GM19328 (cell line): ENCODE data around the gene ABCC9.

ENCODE experiments used
- ATAC-seq: cut with Tn5 transposase; IDR thresholded peaks from one replicate; pipeline ENCODE4 v1.9.1; 2021; ENCODE audit warnings: mild to moderate bottlenecking, moderate library complexity; ENCODE audit not compliant: unreplicated experiment

Gene ABCC9

GRCh38 chr12:21940549-21941505 is at the start of gene ABCC9:
Gene ABCC9 (minus strand): TSS chr12:21941426. CDS start chr12:21936674, 4,752 bp downstream.
- ATAC-seq = no peak

- ATAC-seq = no peak
Observed at GRCh38 chr12:21989819-21990412, 48.7 kb upstream of the ABCC9 start.

DNA sequence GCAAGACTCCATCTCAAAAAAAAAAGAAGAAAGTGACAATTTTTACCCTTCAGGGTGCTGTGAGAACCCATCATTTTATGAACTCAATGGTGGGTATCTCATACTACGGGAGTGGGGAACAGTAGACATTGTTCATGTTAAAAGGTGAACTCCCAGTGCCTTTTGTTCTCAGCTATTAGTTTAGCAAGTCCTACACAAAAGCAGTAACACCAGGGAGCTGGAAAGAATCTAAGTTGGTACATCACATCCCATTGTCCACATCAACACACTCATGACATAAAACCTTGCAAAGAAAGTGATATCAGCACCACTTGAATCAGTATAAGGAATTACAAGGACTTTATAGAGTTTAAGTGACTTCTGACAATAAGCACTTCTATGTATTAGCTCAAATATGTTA is 47.4 kb upstream of the ABCC9 start:
- ATAC-seq = no peak

- ATAC-seq = no peak
Observed at GRCh38 chr12:21987755-21988154, 46.5 kb upstream of the ABCC9 start.

DNA sequence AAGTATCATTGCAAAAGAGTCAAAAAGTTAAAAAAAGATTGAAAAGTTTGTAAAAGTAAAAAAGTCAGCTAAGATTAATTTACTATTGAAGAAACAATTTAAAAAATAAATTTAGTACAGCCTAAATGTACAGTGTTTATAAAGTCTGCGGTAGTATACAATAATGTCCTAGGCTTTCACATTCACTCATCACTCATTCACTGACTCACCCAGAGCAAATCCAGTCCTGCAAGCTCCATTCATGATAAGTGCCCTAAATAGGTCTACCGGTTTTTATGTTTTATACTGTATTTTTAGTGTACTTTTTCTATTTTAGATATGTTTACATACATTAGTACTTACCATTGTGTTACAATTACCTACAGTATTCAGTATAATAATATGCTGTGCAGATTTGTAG is 43.9 kb upstream of the ABCC9 start:
- no peak for ATAC-seq

GRCh38 chr12:21984375-21984774 is 43.1 kb upstream of the ABCC9 start:
- no peak for ATAC-seq

GRCh38 chr12:21983095-21983494 is 41.9 kb upstream of the ABCC9 start:
- ATAC-seq = no peak

- no peak for ATAC-seq
Observed at GRCh38 chr12:21980544-21980943, 39.3 kb upstream of the ABCC9 start.

- no peak for ATAC-seq
Observed at GRCh38 chr12:21975293-21975692, 34.1 kb upstream of the ABCC9 start.

GRCh38 chr12:21973221-21973620 is 32.0 kb upstream of the ABCC9 start:
- no peak for ATAC-seq

- ATAC-seq = no peak
Observed at GRCh38 chr12:21972055-21972454, 30.8 kb upstream of the ABCC9 start.

DNA sequence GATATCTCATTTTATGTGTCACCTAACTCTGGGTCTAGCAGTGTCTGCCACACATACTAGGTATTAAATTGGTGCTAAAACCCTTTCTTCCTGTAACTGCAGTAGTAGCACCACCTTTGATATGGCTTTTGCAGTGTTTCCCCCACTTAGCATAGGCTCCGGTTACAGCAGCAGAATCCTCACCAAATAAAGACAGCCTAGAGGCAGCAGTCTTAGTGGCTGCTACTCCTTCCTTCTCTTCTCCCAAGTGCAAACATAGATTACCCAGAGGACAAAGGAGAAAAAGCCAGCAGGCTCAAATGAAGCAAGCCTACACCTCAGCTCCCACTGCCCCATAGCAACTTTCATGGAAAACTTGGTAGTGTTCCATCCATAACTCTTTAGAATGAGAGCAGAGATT is 30.1 kb upstream of the ABCC9 start:
- no peak for ATAC-seq

DNA sequence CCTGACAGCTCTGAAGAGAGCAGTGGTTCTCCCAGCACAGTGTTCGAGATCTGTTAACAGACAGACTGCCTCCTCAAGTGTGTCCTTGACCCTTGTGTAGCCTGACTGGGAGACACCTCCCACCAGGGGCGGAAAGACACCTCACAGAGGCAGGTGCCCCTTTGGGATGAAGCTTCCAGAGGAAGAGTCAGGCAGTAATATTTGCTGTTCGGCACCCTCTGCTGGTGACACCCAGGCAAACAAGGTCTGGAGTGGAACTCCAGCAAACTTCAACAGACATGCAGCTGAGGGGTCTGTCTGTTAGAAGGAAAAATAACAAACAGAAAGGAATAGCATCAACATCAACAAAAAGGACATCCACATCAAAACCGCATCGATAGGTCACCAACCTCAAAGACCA is 21.6 kb upstream of the ABCC9 start:
- ATAC-seq = no peak

DNA sequence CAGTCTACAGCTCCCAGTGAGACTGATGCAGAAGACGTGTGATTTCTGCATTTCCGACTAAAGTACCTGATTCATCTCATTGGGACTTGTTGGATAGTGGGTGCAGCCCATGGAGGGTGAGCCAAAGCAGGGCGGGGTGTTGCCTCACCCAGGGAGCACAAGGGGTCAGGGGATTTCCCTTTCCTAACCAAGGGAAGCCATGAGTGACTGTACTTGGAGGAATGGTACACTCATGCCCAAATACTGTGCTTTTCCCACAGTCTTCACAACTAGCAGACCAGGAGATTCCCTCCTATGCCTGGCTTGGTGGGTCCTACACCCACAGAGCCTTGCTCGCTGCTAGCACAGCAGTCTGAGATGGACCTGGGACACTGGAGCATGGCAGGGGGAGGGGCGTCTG is 21.0 kb upstream of the ABCC9 start:
- no peak for ATAC-seq

DNA sequence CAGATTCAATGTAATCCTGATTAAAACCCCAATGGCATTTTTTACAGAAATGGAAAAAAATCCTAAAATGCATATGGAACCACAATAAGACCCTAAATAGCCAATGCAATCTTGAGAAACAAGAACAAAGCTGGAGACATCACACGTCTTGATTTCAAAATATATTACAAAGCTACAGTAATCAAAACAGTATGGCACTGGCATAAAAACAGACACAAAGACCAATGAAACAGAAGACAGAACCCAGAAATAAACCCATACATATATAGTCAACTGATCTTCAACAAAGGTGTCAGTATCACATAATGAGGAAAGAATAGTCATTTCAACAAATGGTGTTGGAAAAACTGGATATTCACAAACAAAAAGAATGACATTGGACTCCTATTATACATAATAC is 9.4 kb upstream of the ABCC9 start:
- ATAC-seq = no peak

GRCh38 chr12:21949036-21949435 is 7.8 kb upstream of the ABCC9 start:
- ATAC-seq = no peak

- ATAC-seq = no peak
Observed at GRCh38 chr12:21946983-21947382, 5.8 kb upstream of the ABCC9 start.

- no peak for ATAC-seq
Observed at GRCh38 chr12:21945002-21945401, 3.8 kb upstream of the ABCC9 start.

- no peak for ATAC-seq
Observed at GRCh38 chr12:21942377-21942703, 1.1 kb upstream of the ABCC9 start.

DNA sequence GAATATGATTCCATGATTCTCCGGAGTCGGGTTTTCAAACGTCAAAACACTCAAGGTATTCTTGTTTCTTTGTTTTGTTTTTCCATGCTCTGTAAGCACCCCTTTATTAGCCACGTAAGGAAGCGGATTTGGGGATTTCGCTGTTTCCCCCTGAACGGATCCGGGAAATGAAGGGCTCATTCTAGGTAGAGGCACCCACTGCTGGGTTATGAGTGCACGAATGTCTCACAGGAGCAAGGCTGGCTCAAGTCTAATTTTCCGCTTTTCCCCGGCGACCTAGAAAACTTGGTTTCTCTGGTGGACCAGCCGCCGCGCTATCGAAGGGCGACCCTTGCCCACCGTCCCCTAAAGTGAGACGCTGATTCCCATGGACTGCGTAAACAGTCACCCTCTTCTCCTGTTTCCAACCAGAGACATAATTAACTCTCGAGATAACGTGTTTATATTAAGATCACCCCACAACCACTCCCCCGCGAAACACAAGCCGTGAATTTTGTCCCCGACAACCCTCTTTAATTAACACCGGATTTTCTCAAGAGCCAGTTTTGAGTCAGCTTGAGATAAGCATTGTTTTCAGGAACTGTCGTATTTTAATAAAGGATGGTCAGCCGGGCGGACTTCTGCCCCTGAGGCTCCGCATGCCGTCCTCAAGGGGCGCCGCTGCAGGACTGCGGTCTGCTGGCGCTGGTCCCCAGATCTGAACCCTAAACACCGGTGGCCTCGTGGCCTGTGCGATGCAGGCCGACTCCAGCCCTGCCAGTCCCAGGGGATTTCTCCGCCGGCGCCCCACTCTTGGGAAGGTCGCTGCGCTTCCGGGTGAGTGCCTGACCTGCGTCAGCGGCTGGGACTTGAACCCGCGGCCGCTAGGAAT is 515 bp upstream of the ABCC9 start:
- ATAC-seq = no peak

DNA sequence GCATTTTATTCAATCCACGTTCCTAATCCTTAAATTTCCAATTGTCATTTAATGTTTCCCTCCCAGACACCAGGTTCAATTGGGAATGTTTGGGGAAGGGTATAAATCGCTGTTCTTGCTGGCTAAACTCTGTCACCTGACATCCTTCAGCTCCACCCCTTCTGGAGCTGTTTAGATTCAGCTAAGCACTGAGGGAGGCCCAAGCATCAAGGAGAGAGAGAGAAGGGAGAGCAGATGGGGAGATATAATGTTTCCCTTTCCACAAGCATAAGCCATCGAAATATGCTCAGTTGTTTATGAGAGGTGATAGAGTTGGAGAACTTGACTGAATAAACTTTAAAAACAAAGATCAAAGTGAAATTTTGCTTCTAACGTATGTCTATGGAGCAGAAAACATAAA is 1.8 kb downstream of the ABCC9 start:
- no peak for ATAC-seq

DNA sequence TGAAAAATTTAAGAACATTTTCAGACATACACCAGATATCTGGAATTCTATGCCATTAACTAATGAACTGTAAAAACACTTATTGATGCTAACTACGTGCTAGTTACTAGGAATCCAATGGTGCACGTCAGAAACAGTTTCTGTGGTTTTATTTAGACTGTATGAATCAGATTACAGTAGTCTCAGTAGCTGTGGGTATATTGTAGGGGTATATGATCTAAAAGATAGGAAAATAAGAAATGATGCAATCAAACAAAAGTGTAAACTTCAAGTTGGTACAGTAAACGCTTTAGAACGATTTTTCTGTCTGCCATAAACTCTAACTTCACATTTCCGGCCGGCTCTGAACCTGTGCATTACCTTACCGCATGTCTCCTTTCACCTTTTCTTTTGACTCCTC is 2.3 kb downstream of the ABCC9 start:
- no peak for ATAC-seq
